IMR-90 (cell line): ENCODE data around the gene ACTN1.

Experiments
- BHLHE40 ChIP-seq: fragments of 150-350 bp; IDR thresholded peaks from 2 replicates; pipeline ENCODE4 v1.6.1; 2016; ENCODE audit warnings: mild to moderate bottlenecking, low read depth, low read length
- POLR2A ChIP-seq: IDR thresholded peaks from 2 replicates; pipeline ENCODE4 v1.6.1; 2012; ENCODE audit warnings: mild to moderate bottlenecking, low read depth, low read length
- RFX5 ChIP-seq: IDR thresholded peaks from 2 replicates; pipeline ENCODE4 v1.8.0; 2012; ENCODE audit warnings: low read depth, mild to moderate bottlenecking, low read length, moderate library complexity
- SMC3 ChIP-seq: fragments of 150-350 bp; IDR thresholded peaks from 2 replicates; pipeline ENCODE4 v1.6.1; 2016; ENCODE audit warnings: low read depth, mild to moderate bottlenecking, antibody characterized with exemption, low read length, moderate library complexity
- TF ChIP-seq, protein P1 (sequence below): conservative IDR thresholded peaks from 2 replicates; pipeline ENCODE4 v1.5.1; 2012; ENCODE audit warnings: mild to moderate bottlenecking, low read depth, low read length, improper control_type of control experiment

GRCh38 chr14:68936980-68937379 lies 42.1 kb downstream of the ACTN1 start:
- TF ChIP-seq RFX5 (no peak), POLR2A (no peak), SMC3 (no peak), BHLHE40 (no peak)
- TF ChIP-seq, protein P1, sequence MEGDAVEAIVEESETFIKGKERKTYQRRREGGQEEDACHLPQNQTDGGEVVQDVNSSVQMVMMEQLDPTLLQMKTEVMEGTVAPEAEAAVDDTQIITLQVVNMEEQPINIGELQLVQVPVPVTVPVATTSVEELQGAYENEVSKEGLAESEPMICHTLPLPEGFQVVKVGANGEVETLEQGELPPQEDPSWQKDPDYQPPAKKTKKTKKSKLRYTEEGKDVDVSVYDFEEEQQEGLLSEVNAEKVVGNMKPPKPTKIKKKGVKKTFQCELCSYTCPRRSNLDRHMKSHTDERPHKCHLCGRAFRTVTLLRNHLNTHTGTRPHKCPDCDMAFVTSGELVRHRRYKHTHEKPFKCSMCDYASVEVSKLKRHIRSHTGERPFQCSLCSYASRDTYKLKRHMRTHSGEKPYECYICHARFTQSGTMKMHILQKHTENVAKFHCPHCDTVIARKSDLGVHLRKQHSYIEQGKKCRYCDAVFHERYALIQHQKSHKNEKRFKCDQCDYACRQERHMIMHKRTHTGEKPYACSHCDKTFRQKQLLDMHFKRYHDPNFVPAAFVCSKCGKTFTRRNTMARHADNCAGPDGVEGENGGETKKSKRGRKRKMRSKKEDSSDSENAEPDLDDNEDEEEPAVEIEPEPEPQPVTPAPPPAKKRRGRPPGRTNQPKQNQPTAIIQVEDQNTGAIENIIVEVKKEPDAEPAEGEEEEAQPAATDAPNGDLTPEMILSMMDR = no peak
